Measurements from ENCODE around the gene VPS11. TPM values are rescaled to one million over a fixed set of nuclear protein-coding genes. Genes with fewer than 3 reads are reported as not detected.

VPS11 gene
- total RNA-seq, 2 donors from 2014 or later, result 23.0 to 24.1 TPM

DNA sequence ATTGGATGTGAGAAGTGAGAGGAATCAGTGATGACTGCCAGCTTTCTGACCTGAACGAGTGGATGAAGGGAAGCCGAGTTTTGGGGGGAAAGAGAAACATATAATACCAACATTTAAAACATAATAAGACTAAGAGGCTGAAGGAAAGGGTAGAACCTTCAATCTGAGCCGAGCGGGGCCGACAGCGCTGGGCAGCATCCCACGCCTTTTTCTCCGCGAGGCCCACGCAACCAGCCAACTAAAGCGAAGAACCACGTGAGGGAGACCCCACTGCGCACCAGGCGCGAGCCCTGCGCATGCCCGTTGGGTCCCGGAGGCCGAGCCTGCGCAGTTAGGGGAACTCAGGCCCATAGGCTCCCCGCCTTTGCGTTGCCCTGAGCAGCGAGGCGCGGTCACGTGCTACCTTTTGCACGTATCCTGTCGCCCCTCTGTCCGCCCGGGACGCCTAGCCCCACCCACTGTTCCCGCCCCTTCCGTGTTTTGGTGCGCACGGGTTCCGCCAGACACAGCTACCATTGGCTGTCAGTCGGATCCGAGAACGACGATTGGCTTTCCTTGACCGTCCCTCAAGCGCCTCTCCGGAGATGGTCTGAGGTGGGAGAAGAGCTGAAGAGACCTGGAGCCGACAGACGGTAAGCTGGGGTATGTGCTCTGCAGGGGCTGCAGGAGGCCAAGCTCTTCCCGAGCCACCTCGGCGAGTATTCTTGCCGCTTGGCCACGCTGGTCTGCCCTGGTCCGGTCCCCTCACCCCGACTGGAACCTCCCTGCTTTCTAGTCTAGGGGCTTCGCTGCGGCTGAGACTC, 53.6 kb downstream of the VPS11 start, which contains the start of gene HINFP:
Gene HINFP (plus strand): TSS at position 573 of the 803 bp plus-strand sequence. CDS start 5,365 bp downstream, outside the sequence.
- H3K27ac ChIP-seq, result peak within 1 kb of the TSS; percentile 91
- no peaks in the 10 kb centered on the region for H3K36me3 ChIP-seq
- no peaks in the 10 kb centered on the region for H3K9me3 ChIP-seq
- peak; percentile 100 for DNase-seq
- no peak for TF ChIP-seq CTCF (IDR thresholded peaks at IDR 0.05)
- H3K4me1 ChIP-seq, result peaks cover 5% of the 10 kb centered on the region
- intact Hi-C loops (cut with DNase I), result no loop called here
- H3K4me3 ChIP-seq, result peak within 1 kb of the TSS; percentile 79
- peak within 1 kb of the TSS; percentile 87 to 92 for H3K9ac ChIP-seq (ENCODE audit: low read depth in 2 of 2, low read length in 2 of 2)
- no peaks in the 10 kb centered on the region for H3K27me3 ChIP-seq

GRCh38 chr11:119121811-119122124, 54.1 kb downstream of the VPS11 start:
- Histone ChIP-seq H3K9ac (ENCODE audit: low read depth in 2 of 2, low read length in 2 of 2) (peak overlapping the region; percentile 87 to 92), H3K36me3 (no peaks in the 10 kb centered on the region), H3K4me3 (peak overlapping the region; percentile 79), H3K9me3 (no peaks in the 10 kb centered on the region), H3K4me1 (peaks cover 5% of the 10 kb centered on the region), H3K27me3 (no peaks in the 10 kb centered on the region), H3K27ac (peak overlapping the region; percentile 91)
- no peak for TF ChIP-seq CTCF (IDR thresholded peaks at IDR 0.05)
- DNase-seq, result no peak
- intact Hi-C loops (cut with DNase I), result no loop called here

- intact Hi-C loops (cut with DNase I), result no loop called here
- H3K4me3 ChIP-seq, result no peak overlapping the region
- peak; percentile 60 for DNase-seq
- no peaks in the 10 kb centered on the region for H3K9me3 ChIP-seq
- H3K27ac ChIP-seq, result peak overlapping the region; percentile 54
- no peak for TF ChIP-seq CTCF (IDR thresholded peaks at IDR 0.05)
- no peaks in the 10 kb centered on the region for H3K27me3 ChIP-seq
- peaks cover 5% of the 10 kb centered on the region for H3K4me1 ChIP-seq
- H3K36me3 ChIP-seq, result peaks cover 10% of the 10 kb centered on the region
- H3K9ac ChIP-seq (ENCODE audit: low read depth in 2 of 2, low read length in 2 of 2), result no peak overlapping the region
These were observed 58.2 kb downstream of the VPS11 start for GRCh38 chr11:119125821-119126220.

DNA sequence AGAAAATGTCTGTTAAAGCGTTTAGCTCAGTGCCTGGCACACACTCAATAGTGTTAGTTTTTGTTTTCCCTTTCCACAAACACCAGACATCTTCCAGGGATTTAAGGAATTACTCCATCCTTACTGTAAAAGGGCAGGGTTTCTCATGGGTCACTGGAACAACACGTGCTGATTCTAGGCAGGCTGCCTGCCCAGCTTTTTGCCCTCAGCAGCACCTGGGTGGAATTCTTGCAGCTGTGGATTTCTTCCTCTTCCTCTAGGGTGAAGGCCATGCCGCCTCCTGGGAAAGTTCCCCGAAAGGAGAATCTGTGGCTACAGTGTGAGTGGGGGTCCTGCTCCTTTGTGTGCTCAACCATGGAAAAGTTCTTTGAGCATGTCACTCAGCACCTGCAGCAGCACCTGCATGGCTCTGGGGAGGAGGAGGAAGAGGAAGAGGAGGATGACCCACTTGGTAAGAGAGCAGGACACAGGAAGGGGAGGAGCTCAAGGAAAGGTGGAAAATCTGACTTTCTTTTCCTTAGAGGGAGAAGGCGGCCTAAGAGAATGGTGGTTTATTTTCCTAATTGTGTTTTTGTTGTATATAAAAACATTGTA, 59.2 kb downstream of the VPS11 start:
- Histone ChIP-seq H3K4me1 (peaks cover 5% of the 10 kb centered on the region), H3K9me3 (no peaks in the 10 kb centered on the region), H3K4me3 (no peak overlapping the region), H3K9ac (ENCODE audit: low read depth in 2 of 2, low read length in 2 of 2) (peak overlapping the region in 1 of 2 donors; percentile 6), H3K27me3 (no peaks in the 10 kb centered on the region), H3K27ac (peak overlapping the region; percentile 54), H3K36me3 (peaks cover 14% of the 10 kb centered on the region)
- DNase-seq, result no peak
- intact Hi-C loops (cut with DNase I), result no loop called here
- TF ChIP-seq CTCF (IDR thresholded peaks at IDR 0.05), result no peak

- no peak for DNase-seq
- Histone ChIP-seq H3K4me1 (no peaks in the 10 kb centered on the region), H3K4me3 (no peak overlapping the region)
These were observed 63.0 kb downstream of the VPS11 start for GRCh38 chr11:119130662-119131061.

More at GRCh38 chr11:119130662-119131061, 63.0 kb downstream of the VPS11 start:
- H3K36me3 ChIP-seq, result peaks cover 21% of the 10 kb centered on the region
- H3K27me3 ChIP-seq, result no peaks in the 10 kb centered on the region
- no peaks in the 10 kb centered on the region for H3K9me3 ChIP-seq
- no peak overlapping the region for H3K27ac ChIP-seq
- TF ChIP-seq CTCF (IDR thresholded peaks at IDR 0.05), result no peak
- intact Hi-C loops (cut with DNase I), result no loop called here
- H3K9ac ChIP-seq (ENCODE audit: low read depth in 2 of 2, low read length in 2 of 2), result no peak overlapping the region

Small RNAs within 50 kb of the gene (microRNA-seq; reads per million reads assigned to microRNA genes)
- gene MIR3656, result not detected

Other genes with a start within 250 kb of the VPS11 start
- under 1 TPM; 0.05 to 0.19 TPM for gene CXCR5, start 183.9 kb upstream of the VPS11 start, total RNA-seq
- gene BCL9L, start 141.9 kb upstream of the VPS11 start, total RNA-seq, result 10 to 100 TPM; 31.4 to 37.4 TPM
- not detected for gene UPK2, start 111.5 kb upstream of the VPS11 start, total RNA-seq
- gene FOXR1, start 96.1 kb upstream of the VPS11 start, total RNA-seq, result not detected
- gene CENATAC, start 69.7 kb upstream of the VPS11 start, total RNA-seq, result 10 to 100 TPM; 11.9 to 19.0 TPM
- gene RPS25, start 49.5 kb upstream of the VPS11 start, total RNA-seq, result 100 to 1,000 TPM; 710 to 758 TPM
- gene TRAPPC4, start 49.1 kb upstream of the VPS11 start, total RNA-seq, result 10 to 100 TPM; 72.6 to 73.2 TPM
- 10 to 100 TPM; 48.9 to 56.4 TPM for gene SLC37A4, start 36.9 kb upstream of the VPS11 start, total RNA-seq
- 100 to 1,000 TPM; 120 to 273 TPM for gene HYOU1, start 10.6 kb upstream of the VPS11 start, total RNA-seq
- gene HMBS, start 17.1 kb downstream of the VPS11 start, total RNA-seq, result 10 to 100 TPM; 18.7 to 50.5 TPM
- 100 to 1,000 TPM in 1 of 2 donors, 10 to 100 TPM in 1; 39.4 to 104 TPM for gene DPAGT1, start 34.0 kb downstream of the VPS11 start, total RNA-seq
- gene C2CD2L, start 39.5 kb downstream of the VPS11 start, total RNA-seq, result 10 to 100 TPM; 20.6 to 27.9 TPM
- gene HINFP, start 53.8 kb downstream of the VPS11 start, total RNA-seq, result 10 to 100 TPM; 31.9 to 33.3 TPM
- gene ABCG4, start 81.2 kb downstream of the VPS11 start, total RNA-seq, result under 1 TPM; 0.05 to 0.22 TPM
- gene NLRX1, start 100.9 kb downstream of the VPS11 start, total RNA-seq, result 10 to 100 TPM; 16.5 to 17.1 TPM
- gene NHERF4, start 117.7 kb downstream of the VPS11 start, total RNA-seq, result 10 to 100 TPM; 52.3 to 72.7 TPM
- gene CBL, start 138.5 kb downstream of the VPS11 start, total RNA-seq, result 10 to 100 TPM; 10.8 to 16.4 TPM
- gene MCAM, start 249.3 kb downstream of the VPS11 start, total RNA-seq, result 10 to 100 TPM in 1 of 2 donors, 1 to 10 TPM in 1; 5.4 to 36.9 TPM

All from colonic mucosa (tissue), 4 donors.